Gastrocnemius medialis (tissue), 4 donors: ENCODE results near the gene ZFYVE28.

Source experiments
- CTCF ChIP-seq, 5 experiments: fragments of 450-650 bp in 3 of 5; fragments of 200-600 bp in 2 of 5; sonication (generic) in 2 of 5; IDR thresholded peaks in 4 of 5; conservative IDR thresholded peaks in 1 of 5; 1 replicate in 4 of 5; 2 replicates in 1 of 5; pipeline ENCODE4 v1.5.1; 2016 to 2019; ENCODE audit warnings: antibody characterized with exemption in 5 of 5, mild to moderate bottlenecking in 3 of 5, moderate library complexity in 3 of 5
- POLR2A ChIP-seq, 2 donors: fragments of 450-650 bp; IDR thresholded peaks; one replicate each; pipeline ENCODE4 v1.6.1; 2017; ENCODE audit warnings: antibody characterized with exemption in 2 of 2, mild to moderate bottlenecking in 2 of 2, moderate library complexity in 2 of 2

GRCh38 chr4:2390146-2390545 is 28.3 kb downstream of the ZFYVE28 start:
- TF ChIP-seq CTCF (IDR thresholded peaks at IDR 0.05 in 4 of 5, conservative IDR thresholded peaks at IDR 0.05 in 1 of 5) (no peak), POLR2A (IDR thresholded peaks at IDR 0.05) (no peak)
